ENCODE results near the gene SLC6A12. TPM values are rescaled to one million over a fixed set of nuclear protein-coding genes. Genes with fewer than 3 reads are reported as not detected.

The SLC6A12 gene
- total RNA-seq, 1 donor from 2014 or later: 3.0 TPM

DNA sequence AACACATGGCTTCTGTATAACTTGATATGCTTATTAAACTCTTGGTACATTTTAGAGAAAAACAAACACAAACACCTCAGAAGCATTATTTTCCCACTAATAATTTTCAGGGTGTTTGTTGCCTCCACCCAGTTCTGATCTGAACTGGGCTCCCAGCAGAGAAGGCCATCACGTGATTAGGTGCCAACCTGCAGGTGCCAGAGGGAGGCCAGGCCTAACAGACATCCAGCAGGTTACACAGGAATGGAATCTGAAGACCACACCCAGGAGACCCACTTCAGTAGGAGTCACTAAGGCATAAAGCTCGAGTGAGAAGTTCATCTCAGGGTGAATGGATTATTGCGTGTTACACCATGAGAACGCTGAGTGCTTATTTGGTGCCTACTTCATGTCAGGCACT, 8.9 kb downstream of the SLC6A12 start:
- peaks cover 4% of the 10 kb centered on the region for H3K4me1 Mint-ChIP-seq (ENCODE audit: unreplicated experiment)
- H3K27ac Mint-ChIP-seq: no peak overlapping the region
- no peak for DNase-seq (ENCODE audit: extremely low spot score, unreplicated experiment)
- H3K36me3 Mint-ChIP-seq: peaks cover 13% of the 10 kb centered on the region
- peaks cover 70% of the 10 kb centered on the region for H3K27me3 Mint-ChIP-seq
- H3K9me3 Mint-ChIP-seq: no peaks in the 10 kb centered on the region
- H3K4me3 Mint-ChIP-seq: peak overlapping the region; percentile 60
- TF ChIP-seq, protein P1, sequence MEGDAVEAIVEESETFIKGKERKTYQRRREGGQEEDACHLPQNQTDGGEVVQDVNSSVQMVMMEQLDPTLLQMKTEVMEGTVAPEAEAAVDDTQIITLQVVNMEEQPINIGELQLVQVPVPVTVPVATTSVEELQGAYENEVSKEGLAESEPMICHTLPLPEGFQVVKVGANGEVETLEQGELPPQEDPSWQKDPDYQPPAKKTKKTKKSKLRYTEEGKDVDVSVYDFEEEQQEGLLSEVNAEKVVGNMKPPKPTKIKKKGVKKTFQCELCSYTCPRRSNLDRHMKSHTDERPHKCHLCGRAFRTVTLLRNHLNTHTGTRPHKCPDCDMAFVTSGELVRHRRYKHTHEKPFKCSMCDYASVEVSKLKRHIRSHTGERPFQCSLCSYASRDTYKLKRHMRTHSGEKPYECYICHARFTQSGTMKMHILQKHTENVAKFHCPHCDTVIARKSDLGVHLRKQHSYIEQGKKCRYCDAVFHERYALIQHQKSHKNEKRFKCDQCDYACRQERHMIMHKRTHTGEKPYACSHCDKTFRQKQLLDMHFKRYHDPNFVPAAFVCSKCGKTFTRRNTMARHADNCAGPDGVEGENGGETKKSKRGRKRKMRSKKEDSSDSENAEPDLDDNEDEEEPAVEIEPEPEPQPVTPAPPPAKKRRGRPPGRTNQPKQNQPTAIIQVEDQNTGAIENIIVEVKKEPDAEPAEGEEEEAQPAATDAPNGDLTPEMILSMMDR (conservative IDR thresholded peaks at IDR 0.05): no peak

DNA sequence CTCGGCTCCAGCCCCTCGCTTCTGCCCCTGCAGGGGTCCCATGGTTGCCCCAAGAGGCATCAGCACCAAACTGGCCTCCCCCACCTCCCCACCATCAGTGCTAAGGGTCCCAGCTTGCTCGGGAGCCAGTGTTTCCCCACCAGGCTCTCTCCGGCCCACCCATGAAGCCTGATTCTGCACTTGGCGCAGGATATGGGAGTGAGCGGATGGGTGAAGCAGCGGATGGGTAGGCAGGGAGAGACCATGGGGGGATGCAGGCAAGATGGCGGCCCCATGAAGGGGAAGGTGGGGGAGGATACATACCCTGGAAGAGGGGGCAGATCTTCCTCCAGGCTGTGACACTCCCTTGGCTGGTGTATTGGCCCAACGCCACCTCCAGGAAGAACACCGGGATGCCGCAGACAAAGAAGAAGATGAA, 9.7 kb downstream of the SLC6A12 start:
- TF ChIP-seq, protein P1 (conservative IDR thresholded peaks at IDR 0.05): no peak
- H3K4me3 Mint-ChIP-seq: peak overlapping the region; percentile 73
- H3K27ac Mint-ChIP-seq: no peak overlapping the region
- peaks cover 70% of the 10 kb centered on the region for H3K27me3 Mint-ChIP-seq
- peaks cover 13% of the 10 kb centered on the region for H3K36me3 Mint-ChIP-seq
- peaks cover 4% of the 10 kb centered on the region for H3K4me1 Mint-ChIP-seq (ENCODE audit: unreplicated experiment)
- H3K9me3 Mint-ChIP-seq: no peaks in the 10 kb centered on the region
- DNase-seq (ENCODE audit: extremely low spot score, unreplicated experiment): no peak

DNA sequence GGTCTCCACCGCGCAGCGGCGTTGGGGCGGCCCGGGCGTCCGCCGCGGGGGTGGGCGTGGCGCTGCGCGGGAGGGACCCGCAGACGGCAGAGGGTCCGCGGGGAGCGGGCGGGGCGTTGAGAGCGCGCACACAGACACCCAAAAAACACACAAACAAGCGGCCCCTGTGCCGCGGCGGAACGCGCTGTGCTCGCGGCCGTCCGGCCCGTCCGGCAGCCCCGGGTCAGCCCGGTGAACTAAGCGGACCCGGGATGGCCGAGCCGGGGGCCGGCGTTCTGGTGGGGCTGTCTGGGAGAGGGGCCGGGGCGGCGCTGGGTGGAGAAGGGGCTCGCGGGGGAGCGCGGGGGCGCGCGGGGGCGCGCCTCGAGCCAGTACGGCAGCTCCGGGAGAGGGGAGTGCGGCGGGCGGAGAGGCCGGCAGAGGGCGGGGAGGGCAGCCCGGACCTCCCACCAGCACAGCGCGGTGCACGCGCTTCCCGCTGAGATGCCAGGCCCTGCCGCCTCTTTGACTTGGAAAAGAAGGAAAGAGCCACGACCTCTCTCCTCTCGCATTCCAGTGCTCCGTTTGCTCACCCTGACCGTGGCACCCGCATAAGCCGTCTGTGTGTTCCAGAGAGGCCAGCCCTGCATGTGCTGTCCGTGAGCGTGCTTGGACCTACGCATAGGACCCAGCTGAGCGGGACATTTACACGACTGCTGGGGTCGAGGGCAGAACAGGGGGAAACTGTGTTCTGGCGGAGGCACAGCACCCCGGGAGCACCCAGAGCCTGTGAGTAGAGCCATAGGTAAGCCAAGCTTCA, 10.3 kb downstream of the SLC6A12 start:
- Mint-ChIP-seq H3K36me3 (peaks cover 13% of the 10 kb centered on the region), H3K9me3 (no peaks in the 10 kb centered on the region), H3K4me1 (ENCODE audit: unreplicated experiment) (peaks cover 4% of the 10 kb centered on the region), H3K4me3 (peak overlapping the region; percentile 73), H3K27ac (no peak overlapping the region), H3K27me3 (peaks cover 70% of the 10 kb centered on the region)
- DNase-seq (ENCODE audit: extremely low spot score, unreplicated experiment): no peak
- TF ChIP-seq, protein P1 (conservative IDR thresholded peaks at IDR 0.05): peak; percentile 59

DNA sequence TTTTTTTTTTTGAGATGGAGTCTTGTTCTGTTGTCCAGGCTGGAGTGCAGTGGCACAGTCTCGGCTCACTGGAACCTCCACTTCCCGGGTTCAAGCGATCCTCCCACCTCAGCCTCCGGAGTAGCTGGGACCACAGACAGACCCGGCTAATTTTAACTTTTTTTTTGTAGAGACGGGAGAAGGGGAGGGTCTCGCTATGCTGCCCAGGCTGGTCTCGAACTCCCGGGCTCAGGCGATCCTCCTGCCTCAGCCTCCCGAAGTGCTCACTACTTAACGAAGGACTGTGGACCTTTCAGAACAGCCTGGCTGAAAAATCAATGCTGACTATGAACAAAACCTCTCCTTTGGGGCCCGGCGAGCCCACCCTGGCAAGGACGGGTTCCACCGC, 10.9 kb downstream of the SLC6A12 start:
- TF ChIP-seq, protein P1 (conservative IDR thresholded peaks at IDR 0.05): no peak
- no peak for DNase-seq (ENCODE audit: extremely low spot score, unreplicated experiment)
- Mint-ChIP-seq H3K9me3 (no peaks in the 10 kb centered on the region), H3K4me3 (no peak overlapping the region), H3K27me3 (peaks cover 71% of the 10 kb centered on the region), H3K36me3 (peaks cover 13% of the 10 kb centered on the region), H3K4me1 (ENCODE audit: unreplicated experiment) (peaks cover 4% of the 10 kb centered on the region), H3K27ac (no peak overlapping the region)

DNA sequence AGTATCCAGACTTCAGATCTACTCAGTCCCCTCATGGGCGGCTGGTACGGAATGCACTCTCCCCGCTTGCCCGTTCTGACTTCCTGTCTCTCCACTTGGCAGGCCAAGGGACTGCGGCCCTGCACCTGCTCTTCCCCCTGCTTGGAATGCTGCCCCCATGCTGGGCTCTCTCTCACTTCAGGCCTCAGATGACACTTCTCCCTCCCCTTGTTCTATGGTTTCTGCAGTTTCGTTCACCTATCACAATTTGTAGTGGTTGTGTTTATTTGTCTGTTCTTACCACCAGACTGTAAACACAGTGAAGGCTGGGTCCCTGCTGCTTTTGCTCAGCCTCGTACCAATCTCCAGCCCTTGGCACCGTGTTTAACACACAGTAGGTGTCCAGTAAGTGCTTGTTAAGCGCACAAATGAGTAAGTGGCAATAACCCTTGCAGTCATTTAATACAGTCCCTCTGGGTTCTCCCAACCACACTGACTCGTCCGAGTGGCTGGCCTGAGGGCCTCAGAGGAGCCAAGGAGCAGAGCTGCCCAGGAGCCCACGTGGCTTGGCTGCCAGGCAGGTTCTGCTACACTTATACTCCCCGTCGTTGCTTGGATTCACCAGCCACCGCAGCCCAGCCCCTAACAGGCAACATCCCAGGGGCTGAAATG, 11.8 kb downstream of the SLC6A12 start:
- TF ChIP-seq, protein P1 (conservative IDR thresholded peaks at IDR 0.05): no peak
- DNase-seq (ENCODE audit: extremely low spot score, unreplicated experiment): no peak
- H3K27me3 Mint-ChIP-seq: peaks cover 75% of the 10 kb centered on the region

More for the DNA sequence above, 11.8 kb downstream of the SLC6A12 start:
- Mint-ChIP-seq H3K9me3 (no peaks in the 10 kb centered on the region), H3K36me3 (peaks cover 17% of the 10 kb centered on the region), H3K4me3 (peak overlapping the region; percentile 84), H3K4me1 (ENCODE audit: unreplicated experiment) (peaks cover 4% of the 10 kb centered on the region), H3K27ac (peak overlapping the region; percentile 22)
